K562 (cell line): ENCODE data around the gene PPP1R10. TPM values are rescaled to one million over a fixed set of nuclear protein-coding genes. Genes with fewer than 3 reads are reported as not detected.

Source experiments
- CSDE1 ChIP-seq, 2 experiments: fragments of 450-650 bp; IDR thresholded peaks; 2 replicates each; pipeline ENCODE4 v1.6.1; 2016; ENCODE audit warnings: mild to moderate bottlenecking in 1 of 2
- HDAC2 ChIP-seq: fragments of 450-650 bp; IDR thresholded peaks from 2 replicates; pipeline ENCODE4 v1.6.1; 2016; ENCODE audit warnings: mild to moderate bottlenecking
- HMBOX1 ChIP-seq: sonication (generic); IDR thresholded peaks from 2 replicates; pipeline ENCODE4 v1.6.1; 2016
- ILK ChIP-seq: fragments of 450-650 bp; IDR thresholded peaks from 2 replicates; pipeline ENCODE4 v1.6.1; 2016; ENCODE audit warnings: missing genetic modification characterization, low read depth, mild to moderate bottlenecking, missing compliant biosample characterization, moderate library complexity, borderline replicate concordance
- IRF2 ChIP-seq: sonication (generic); formaldehyde crosslinking; IDR thresholded peaks from 2 replicates; pipeline ENCODE4 v1.8.1; 2022; ENCODE audit warnings: mild to moderate bottlenecking, missing genetic modification reagents
- KDM4B ChIP-seq, 2 experiments: fragments of 450-650 bp in 1 of 2; sonication (generic) in 1 of 2; IDR thresholded peaks; 2 replicates each; pipeline ENCODE4 v1.6.1; 2016 to 2017; ENCODE audit warnings: borderline replicate concordance in 2 of 2, antibody characterized with exemption in 1 of 2, low read depth in 1 of 2, mild to moderate bottlenecking in 1 of 2
- PATZ1 ChIP-seq: fragments of 250-450 bp; sonication (Bioruptor Pico); IDR thresholded peaks from 2 replicates; pipeline ENCODE4 v1.5.0; 2020; ENCODE audit warnings: mild to moderate bottlenecking, borderline replicate concordance
- PREB ChIP-seq: sonication (generic); formaldehyde crosslinking; IDR thresholded peaks from 2 replicates; pipeline ENCODE4 v1.8.1; 2023; ENCODE audit warnings: mild to moderate bottlenecking, missing genetic modification reagents
- STAG1 ChIP-seq: sonication (generic); formaldehyde crosslinking; IDR thresholded peaks from 2 replicates; pipeline ENCODE4 v1.5.0; 2020; ENCODE audit warnings: missing genetic modification reagents, borderline replicate concordance
- THAP7 ChIP-seq: fragments of 250-450 bp; sonication (Bioruptor Pico); IDR thresholded peaks from 2 replicates; pipeline ENCODE4 v1.5.0; 2021
- XRCC5 ChIP-seq: fragments of 200-400 bp; formaldehyde crosslinking; IDR thresholded peaks from 2 replicates; pipeline ENCODE4 v1.6.1; 2017; ENCODE audit warnings: low read depth, mild to moderate bottlenecking, low read length
- ZNF318 ChIP-seq, 2 experiments: fragments of 450-650 bp; IDR thresholded peaks; 2 replicates each; pipeline ENCODE4 v1.6.1; 2016; ENCODE audit warnings: mild to moderate bottlenecking in 2 of 2, borderline replicate concordance in 1 of 2, low read depth in 1 of 2, moderate library complexity in 1 of 2
- polyA plus RNA-seq, 8 experiments: library from polyadenylated mRNA; depleted of rRNA in 4 of 8; stranded (reverse) in 5 of 8; unstranded in 3 of 8; fragments of >200 nt; fragmentation: Nextera tagmentation in 2 of 8; fragmentation: Illumina TruSeq in 1 of 8; extraction: Ambion mirVana in 2 of 8; extraction: Trizol in 1 of 8; gene quantifications; 2 replicates each; pipeline versions ENCODE4 v1.2.1 to v1.2.3, GENCODE V29; 2011 to 2014; ENCODE audit warnings: inconsistent platforms in 1 of 8, missing spikeins in 1 of 8
- total RNA-seq, 7 experiments: library from RNA; depleted of rRNA in 6 of 7; stranded (reverse); fragments of >200 nt in 6 of 7; fragmentation: Illumina TruSeq in 2 of 7; extraction: Trizol in 2 of 7; gene quantifications; 2 replicates each; pipeline versions ENCODE4 v1.2.1 to v1.2.3, GENCODE V29; 2011 to 2021; ENCODE audit warnings: low replicate concordance in 1 of 7

Gene PPP1R10
- total and polyA plus RNA-seq, 9 of the 15 experiments (the other 6 are each of a cell fraction or from before 2014, with no cell fraction given): 14.1 to 65.5 (median 32.6) TPM

GRCh38 chr6:30556906-30557682 lies 59.9 kb downstream of the PPP1R10 start, which contains the start of gene PRR3 (continued):
- TF ChIP-seq PATZ1 (CRISPR knock-in tag) (no peak), PREB (CRISPR knock-in tag) (no peak), HDAC2 (peak; percentile 82; the same call in 1 of the 2 replicates), STAG1 (CRISPR knock-in tag) (no peak), THAP7 (0 out of 2 replicates have a peak, but pooled peaks have one; percentile 60), HMBOX1 (no peak), ZNF318 (IDR thresholded peaks at IDR 0.05; ENCODE audit: borderline replicate concordance in 1 of 2, low read depth in 1 of 2) (peak in 1 of 2 experiments; percentile 58; a peak in 1 of 4 replicates), IRF2 (CRISPR knock-in tag) (0 out of 2 replicates have a peak, but pooled peaks have one; percentile 79), XRCC5 (peak; percentile 31), ILK (tag) (no peak), CSDE1 (IDR thresholded peaks at IDR 0.05) (peak in 1 of 2 experiments; percentile 99; a peak in 3 of 4 replicates), KDM4B (IDR thresholded peaks at IDR 0.05; ENCODE audit: borderline replicate concordance in 2 of 2, low read depth in 1 of 2) (peak in 1 of 2 experiments; percentile 97; a peak in 3 of 4 replicates)
